ENCODE data around the gene CENPQ. TPM values are rescaled to one million over a fixed set of nuclear protein-coding genes. Genes with fewer than 3 reads are reported as not detected.

The CENPQ gene
- total and polyA plus RNA-seq, 2 of the 8 experiments (the other 6 are each of a cell fraction or from before 2014, with no cell fraction given) = 9.4 to 19.6 TPM

- Histone ChIP-seq H2AFZ (ENCODE audit: low read length) (no peak overlapping the region), H3K14ac (ENCODE audit: insufficient read length) (no peak overlapping the region), H3K4me1 (replicated peaks in 1 of 4; ENCODE audit: control insufficient read depth in 3 of 4, insufficient read depth in 4 of 4, low read length in 3 of 4) (peaks cover 0 to 7% (median 2%) of the 10 kb centered on the region in 4 experiments; a peak in 2 of 7 replicates), H3K9ac (replicated peaks in 1 of 4; ENCODE audit: extremely low read depth in 1 of 4, low read depth in 3 of 4, low read length in 3 of 4) (no peak overlapping the region), H3K79me2 (ENCODE audit: control insufficient read depth in 1 of 2, insufficient read depth in 2 of 2, low read length in 2 of 2) (no peaks in the 10 kb centered on the region), H3K9me3 (ENCODE audit: insufficient read depth in 2 of 2, low read depth in 1 of 2, low read length in 1 of 2) (no peaks in the 10 kb centered on the region), H3K36me3 (ENCODE audit: control insufficient read depth in 2 of 4, insufficient read depth in 4 of 4, low read length in 3 of 4) (no peaks in the 10 kb centered on the region), H2BK20ac (ENCODE audit: low read length) (no peak overlapping the region), H2BK12ac (ENCODE audit: low read depth, low read length) (no peak overlapping the region), H4K5ac (ENCODE audit: insufficient read length, low read depth, low read length) (no peak overlapping the region), H2BK120ac (replicated peaks; ENCODE audit: low read depth, low read length) (no peak overlapping the region), H3K4me2 (ENCODE audit: insufficient read depth in 1 of 2, low read depth in 2 of 2, low read length in 2 of 2) (no peak overlapping the region), H3K23ac (ENCODE audit: insufficient read length) (no peak overlapping the region), H4K91ac (replicated peaks; ENCODE audit: insufficient read length, low read length) (no peak overlapping the region), H2AK5ac (ENCODE audit: low read depth, low read length) (no peak overlapping the region), H2BK5ac (ENCODE audit: low read depth, low read length) (no peak overlapping the region), H3K27me3 (replicated peaks in 1 of 4; ENCODE audit: control insufficient read depth in 3 of 4, extremely low read depth in 1 of 4, insufficient read depth in 3 of 4, low read length in 3 of 4) (no peaks in the 10 kb centered on the region), H4K20me1 (replicated peaks in 1 of 2; ENCODE audit: control insufficient read depth in 1 of 2, insufficient read depth in 2 of 2, low read length in 2 of 2) (no peaks in the 10 kb centered on the region), H3K18ac (ENCODE audit: extremely low read depth, low read length) (no peak overlapping the region), H3K4me3 (ENCODE audit: extremely low read depth in 1 of 4, insufficient read depth in 2 of 4, low read depth in 3 of 4, low read length in 4 of 4) (no peak overlapping the region), H4K8ac (ENCODE audit: extremely low read depth, insufficient read depth, low read length) (no peak overlapping the region), H2BK15ac (ENCODE audit: low read length) (no peak overlapping the region), H3K4ac (replicated peaks; ENCODE audit: insufficient read length, low read depth, low read length) (no peak overlapping the region), H3K27ac (ENCODE audit: low read depth, low read length) (no peak overlapping the region), H3K56ac (replicated peaks; ENCODE audit: insufficient read length, low read depth, low read length) (no peak overlapping the region), H3K23me2 (ENCODE audit: low read depth, low read length) (no peaks in the 10 kb centered on the region), H3K79me1 (ENCODE audit: low read depth, low read length) (no peaks in the 10 kb centered on the region)
- ChIA-PET POLR2A (ENCODE audit: partially characterized antibody) (no interaction called here), CTCF (ENCODE audit: partially characterized antibody) (interaction anchor here (1.3 to 4.5 kb wide), 2 partner anchors 12 to 79 kb away, joined by 3 to 43 read pairs; no protein-coding TSS in a partner anchor)
- FAIRE-seq = no peak
- no peak for TF ChIP-seq SRF (IDR thresholded peaks at IDR 0.05; ENCODE audit: low read depth, low read length)
- WGBS, 2 experiments (ENCODE audit: extremely low coverage in 1 of 2, insufficient coverage in 1 of 2, insufficient read length in 1 of 2, insufficient replicate concordance in 2 of 2, low coverage in 1 of 2, low lambda C conversion rate in 2 of 2, missing lambda C conversion rate in 1 of 2) = 67% methylated on average over 3 of the region's 3 CpGs; no CpG with 5 or more reads in 1 of the 2 experiments
- DNase-seq (ENCODE audit: low read depth in 1 of 2, low spot score in 2 of 2) = no peak
Measured at GRCh38 chr6:49528571-49528970, 65.4 kb downstream of the CENPQ start.

Measured in H1 (cell line).